Endothelial cell of umbilical vein (primary cell): ENCODE data around the gene PRDM16.

Experiments
- EZH2 ChIP-seq: IDR thresholded peaks from 2 replicates; pipeline ENCODE4 v1.6.1; 2012; ENCODE audit warnings: borderline replicate concordance, low read depth, mild to moderate bottlenecking, moderate library complexity, low read length, inconsistent platforms; ENCODE audit not compliant: severe bottlenecking
- FOS ChIP-seq: IDR thresholded peaks from 2 replicates; pipeline ENCODE4 v1.6.1; 2011; ENCODE audit warnings: mild to moderate bottlenecking, low read length, moderate library complexity, borderline replicate concordance; ENCODE audit not compliant: insufficient read depth
- GATA2 ChIP-seq: IDR thresholded peaks from 2 replicates; pipeline ENCODE4 v1.7.0; 2011; ENCODE audit warnings: low read depth, mild to moderate bottlenecking, moderate library complexity, mixed read lengths, low read length; ENCODE audit not compliant: insufficient read length, insufficient read depth
- JUN ChIP-seq: IDR thresholded peaks from 2 replicates; pipeline ENCODE4 v1.6.1; 2011; ENCODE audit warnings: borderline replicate concordance, low read depth; ENCODE audit not compliant: insufficient read length, insufficient read depth
- MYC ChIP-seq: IDR thresholded peaks from one replicate; pipeline ENCODE4 v1.6.1; 2011; ENCODE audit warnings: mild to moderate bottlenecking, low read depth, low read length
- POLR2A ChIP-seq: IDR thresholded peaks from 2 replicates; pipeline ENCODE4 v1.6.1; 2012; ENCODE audit warnings: low read depth, mild to moderate bottlenecking, control low read depth, low read length
- POLR2AphosphoS5 ChIP-seq: IDR thresholded peaks from 2 replicates; pipeline ENCODE4 v1.6.1; 2012; ENCODE audit warnings: low read depth, mild to moderate bottlenecking, control low read depth, low read length, moderate library complexity; ENCODE audit not compliant: insufficient read depth
- TF ChIP-seq, protein P1 (sequence below), 2 donors: IDR thresholded peaks; 1 replicate in 1 of 2; 2 replicates in 1 of 2; pipeline ENCODE4 v1.5.1; 2011; ENCODE audit warnings: low read length in 2 of 2, mild to moderate bottlenecking in 2 of 2, moderate library complexity in 2 of 2, control low read depth in 1 of 2, inconsistent platforms in 1 of 2, low read depth in 1 of 2; ENCODE audit not compliant: insufficient read depth in 1 of 2; ENCODE audit errors: extremely low read depth in 1 of 2
- TF ChIP-seq, protein P2 (sequence below): IDR thresholded peaks from 2 replicates; pipeline ENCODE4 v1.6.1; 2011; ENCODE audit not compliant: insufficient read depth, insufficient read length

DNA sequence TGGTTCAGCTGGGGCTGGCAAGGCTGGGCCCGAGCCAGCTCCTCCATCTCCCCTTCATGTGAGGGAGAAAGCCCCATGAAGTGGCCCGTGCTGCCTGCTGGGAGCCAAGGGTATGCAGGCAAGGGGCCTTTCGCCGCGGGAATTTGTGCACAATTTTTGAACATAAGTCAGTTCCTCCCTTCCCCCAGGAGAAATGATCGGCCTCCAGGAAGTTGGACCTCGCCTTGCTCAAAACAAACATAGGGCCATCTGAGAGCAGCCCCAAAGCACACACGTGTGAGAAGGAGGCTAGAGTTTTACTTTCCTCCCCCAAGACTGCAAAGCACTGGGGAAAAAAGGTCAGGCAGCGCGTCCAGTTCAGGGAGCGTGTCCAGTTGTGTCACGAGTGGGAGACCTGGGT, 64.7 kb downstream of the PRDM16 start:
- TF ChIP-seq POLR2A (no peak), POLR2AphosphoS5 (no peak), JUN (no peak), EZH2 (no peak), FOS (no peak), GATA2 (no peak), MYC (no peak)
- TF ChIP-seq, protein P1, sequence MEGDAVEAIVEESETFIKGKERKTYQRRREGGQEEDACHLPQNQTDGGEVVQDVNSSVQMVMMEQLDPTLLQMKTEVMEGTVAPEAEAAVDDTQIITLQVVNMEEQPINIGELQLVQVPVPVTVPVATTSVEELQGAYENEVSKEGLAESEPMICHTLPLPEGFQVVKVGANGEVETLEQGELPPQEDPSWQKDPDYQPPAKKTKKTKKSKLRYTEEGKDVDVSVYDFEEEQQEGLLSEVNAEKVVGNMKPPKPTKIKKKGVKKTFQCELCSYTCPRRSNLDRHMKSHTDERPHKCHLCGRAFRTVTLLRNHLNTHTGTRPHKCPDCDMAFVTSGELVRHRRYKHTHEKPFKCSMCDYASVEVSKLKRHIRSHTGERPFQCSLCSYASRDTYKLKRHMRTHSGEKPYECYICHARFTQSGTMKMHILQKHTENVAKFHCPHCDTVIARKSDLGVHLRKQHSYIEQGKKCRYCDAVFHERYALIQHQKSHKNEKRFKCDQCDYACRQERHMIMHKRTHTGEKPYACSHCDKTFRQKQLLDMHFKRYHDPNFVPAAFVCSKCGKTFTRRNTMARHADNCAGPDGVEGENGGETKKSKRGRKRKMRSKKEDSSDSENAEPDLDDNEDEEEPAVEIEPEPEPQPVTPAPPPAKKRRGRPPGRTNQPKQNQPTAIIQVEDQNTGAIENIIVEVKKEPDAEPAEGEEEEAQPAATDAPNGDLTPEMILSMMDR (IDR thresholded peaks at IDR 0.05; ENCODE audit: extremely low read depth in 1 of 2, insufficient read depth in 1 of 2, low read depth in 1 of 2, low read length in 2 of 2) = no peak
- TF ChIP-seq, protein P2, sequence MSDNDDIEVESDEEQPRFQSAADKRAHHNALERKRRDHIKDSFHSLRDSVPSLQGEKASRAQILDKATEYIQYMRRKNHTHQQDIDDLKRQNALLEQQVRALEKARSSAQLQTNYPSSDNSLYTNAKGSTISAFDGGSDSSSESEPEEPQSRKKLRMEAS = no peak
